Neuronal stem cell (in vitro differentiated cells): Measurements from ENCODE around the gene RPS6KA2.

Source experiments
- DNase-seq: peaks from one replicate; pipeline ENCODE4 v3.0.0-alpha.2; 2013; ENCODE audit warnings: low spot score
- H2AFZ ChIP-seq: one replicate; pipeline ENCODE4 v1.6.1; 2013; ENCODE audit warnings: mild to moderate bottlenecking, low read length, inconsistent platforms
- H2AK5ac ChIP-seq: 2 replicates; pipeline ENCODE4 v1.6.1; 2013; ENCODE audit warnings: low read depth, mild to moderate bottlenecking, inconsistent platforms, low read length, moderate library complexity, mixed read lengths
- H2BK120ac ChIP-seq: 2 replicates; pipeline ENCODE4 v1.6.1; 2013; ENCODE audit warnings: low read depth, mild to moderate bottlenecking, inconsistent platforms, low read length, moderate library complexity, mixed read lengths
- H2BK12ac ChIP-seq: one replicate; pipeline ENCODE4 v1.6.1; 2013; ENCODE audit warnings: low read length, inconsistent platforms
- H2BK15ac ChIP-seq: 2 replicates; pipeline ENCODE4 v1.6.1; 2013; ENCODE audit warnings: mild to moderate bottlenecking, low read length, inconsistent platforms, mixed read lengths
- H2BK5ac ChIP-seq: one replicate; pipeline ENCODE4 v1.6.1; 2013; ENCODE audit warnings: inconsistent platforms, mild to moderate bottlenecking, low read length, moderate library complexity
- H3K14ac ChIP-seq: one replicate; pipeline ENCODE4 v1.6.1; 2013; ENCODE audit warnings: low read length, inconsistent platforms
- H3K18ac ChIP-seq: 2 replicates; pipeline ENCODE4 v1.6.1; 2013; ENCODE audit warnings: low read length, inconsistent platforms
- H3K23ac ChIP-seq: 2 replicates; pipeline ENCODE4 v1.6.1; 2013; ENCODE audit warnings: low read depth, mild to moderate bottlenecking, mixed read lengths, low read length, inconsistent platforms; ENCODE audit not compliant: poor library complexity
- H3K27ac ChIP-seq: replicated peaks from 3 replicates; pipeline ENCODE4 v1.5.1; 2013; ENCODE audit warnings: low read length, inconsistent platforms
- H3K27me3 ChIP-seq, 3 experiments: 2 replicates each; pipeline ENCODE4 v1.6.1; 2013; ENCODE audit warnings: low read length in 3 of 3, mild to moderate bottlenecking in 2 of 3, inconsistent platforms in 1 of 3, low read depth in 1 of 3, mixed read lengths in 1 of 3, moderate library complexity in 1 of 3; ENCODE audit not compliant: control insufficient read depth in 3 of 3, insufficient read depth in 3 of 3
- H3K36me3 ChIP-seq, 2 donors: replicated peaks in 1 of 2; 2 replicates each; pipeline ENCODE4 v1.6.1; 2013; ENCODE audit warnings: low read length in 2 of 2; ENCODE audit not compliant: control insufficient read depth in 2 of 2, insufficient read depth in 2 of 2
- H3K4ac ChIP-seq: 2 replicates; pipeline ENCODE4 v1.6.1; 2013; ENCODE audit warnings: inconsistent platforms, mild to moderate bottlenecking, low read length, moderate library complexity
- H3K4me1 ChIP-seq, 2 donors: 1 replicate in 1 of 2; 2 replicates in 1 of 2; pipeline ENCODE4 v1.6.1; 2013; ENCODE audit warnings: low read length in 2 of 2, low read depth in 1 of 2; ENCODE audit not compliant: control insufficient read depth in 2 of 2, insufficient read depth in 1 of 2
- H3K4me2 ChIP-seq: one replicate; pipeline ENCODE4 v1.6.1; 2013; ENCODE audit warnings: mild to moderate bottlenecking, low read length, inconsistent platforms; ENCODE audit not compliant: insufficient read depth, poor library complexity, severe bottlenecking
- H3K4me3 ChIP-seq, 2 donors: 2 replicates each; pipeline ENCODE4 v1.5.1; 2013; ENCODE audit warnings: low read length in 2 of 2, mild to moderate bottlenecking in 2 of 2, inconsistent platforms in 1 of 2, moderate library complexity in 1 of 2
- H3K79me1 ChIP-seq: one replicate; pipeline ENCODE4 v1.6.1; 2013; ENCODE audit warnings: low read depth, mild to moderate bottlenecking, inconsistent platforms, low read length, moderate library complexity
- H3K9ac ChIP-seq: one replicate; pipeline ENCODE4 v1.6.1; 2013; ENCODE audit warnings: mild to moderate bottlenecking, low read depth, low read length, inconsistent platforms; ENCODE audit not compliant: poor library complexity
- H3K9me3 ChIP-seq, 2 donors: replicated peaks in 1 of 2; 2 replicates each; pipeline versions ENCODE3 to v1.6.1; 2013; ENCODE audit warnings: low read length in 2 of 2, mild to moderate bottlenecking in 2 of 2, inconsistent platforms in 1 of 2, low read depth in 1 of 2, mixed read lengths in 1 of 2, moderate library complexity in 1 of 2; ENCODE audit not compliant: control insufficient read depth in 2 of 2, insufficient read depth in 1 of 2
- H4K8ac ChIP-seq: one replicate; pipeline ENCODE4 v1.6.1; 2013; ENCODE audit warnings: low read depth, mild to moderate bottlenecking, inconsistent platforms, low read length, moderate library complexity
- H4K91ac ChIP-seq: one replicate; pipeline ENCODE4 v1.6.1; 2013; ENCODE audit warnings: low read length, low read depth, mild to moderate bottlenecking, inconsistent platforms; ENCODE audit not compliant: poor library complexity
- WGBS, 2 donors: extraction: QIAGEN DNeasy Blood & Tissue Kit; methylation state at CpG; one replicate each; pipeline ENCODE4 v1.1.7; 2013; ENCODE audit warnings: missing lambda C conversion rate in 2 of 2, mixed read lengths in 1 of 2; ENCODE audit not compliant: insufficient read length in 2 of 2, insufficient replicate concordance in 1 of 2; ENCODE audit errors: extremely low coverage in 2 of 2; 5-methylcytosine and 5-hydroxymethylcytosine counted together

The RPS6KA2 gene

GRCh38 chr6:166377721-166378120 is 249.3 kb downstream of the RPS6KA2 start:
- Histone ChIP-seq H3K4ac (no peak overlapping the region), H3K4me1 (peaks cover 0 to 2% of the 10 kb centered on the region in 2 donors), H2AFZ (no peak overlapping the region), H2BK5ac (no peak overlapping the region), H3K18ac (no peak overlapping the region), H3K9me3 (no peaks in the 10 kb centered on the region), H3K36me3 (no peaks in the 10 kb centered on the region), H2AK5ac (no peak overlapping the region), H3K23ac (no peak overlapping the region), H2BK15ac (no peak overlapping the region), H2BK12ac (no peak overlapping the region), H2BK120ac (no peak overlapping the region), H3K14ac (no peak overlapping the region), H3K4me3 (no peak overlapping the region), H3K79me1 (peaks cover 6% of the 10 kb centered on the region), H3K27me3 (peaks cover 0 to 2% (median 0%) of the 10 kb centered on the region in 3 experiments), H3K9ac (no peak overlapping the region), H4K8ac (no peak overlapping the region), H3K4me2 (no peak overlapping the region), H4K91ac (no peak overlapping the region), H3K27ac (no peak overlapping the region)
- DNase-seq: no peak
- WGBS, 2 donors: no CpG with 5 or more reads among the region's 2 CpGs

DNA sequence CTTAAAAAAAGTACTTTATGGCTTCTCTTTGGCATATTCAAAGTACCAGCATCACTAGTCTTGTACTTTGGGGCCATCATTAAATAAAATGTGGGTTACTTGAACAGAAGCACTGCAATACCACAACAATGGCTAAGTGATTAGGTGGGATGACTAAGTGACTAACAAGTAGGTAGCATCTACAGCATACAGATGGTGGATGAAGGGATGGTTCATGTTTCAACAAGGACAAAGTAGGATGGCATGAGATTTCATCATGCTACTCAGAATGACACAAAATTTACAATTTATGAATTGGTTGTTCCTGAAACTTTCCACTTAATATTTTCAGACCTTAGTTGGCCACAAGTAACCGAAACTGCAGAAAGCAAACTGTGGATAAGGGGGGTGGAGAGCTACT is 252.0 kb downstream of the RPS6KA2 start:
- no peaks in the 10 kb centered on the region for H3K27me3 ChIP-seq
- no peak overlapping the region for H4K91ac ChIP-seq
- H3K4me1 ChIP-seq: peaks cover 0 to under 1% of the 10 kb centered on the region in 2 donors
- no peak overlapping the region for H2AK5ac ChIP-seq
- no CpG with 5 or more reads among the region's 1 CpG for WGBS, 2 donors
- H2AFZ ChIP-seq: no peak overlapping the region
- H3K4me2 ChIP-seq: no peak overlapping the region
- H3K79me1 ChIP-seq: peaks cover 2% of the 10 kb centered on the region
- H3K9me3 ChIP-seq: no peaks in the 10 kb centered on the region
- H3K18ac ChIP-seq: no peak overlapping the region
- H2BK15ac ChIP-seq: no peak overlapping the region
- no peak overlapping the region for H3K23ac ChIP-seq
- H3K9ac ChIP-seq: no peak overlapping the region
- no peak overlapping the region for H4K8ac ChIP-seq
- no peak for DNase-seq
- H3K36me3 ChIP-seq: no peaks in the 10 kb centered on the region
- H2BK120ac ChIP-seq: no peak overlapping the region
- H3K14ac ChIP-seq: no peak overlapping the region
- H3K27ac ChIP-seq: no peak overlapping the region
- no peak overlapping the region for H2BK5ac ChIP-seq
- H3K4ac ChIP-seq: no peak overlapping the region
- no peak overlapping the region for H2BK12ac ChIP-seq
- H3K4me3 ChIP-seq: no peak overlapping the region

DNA sequence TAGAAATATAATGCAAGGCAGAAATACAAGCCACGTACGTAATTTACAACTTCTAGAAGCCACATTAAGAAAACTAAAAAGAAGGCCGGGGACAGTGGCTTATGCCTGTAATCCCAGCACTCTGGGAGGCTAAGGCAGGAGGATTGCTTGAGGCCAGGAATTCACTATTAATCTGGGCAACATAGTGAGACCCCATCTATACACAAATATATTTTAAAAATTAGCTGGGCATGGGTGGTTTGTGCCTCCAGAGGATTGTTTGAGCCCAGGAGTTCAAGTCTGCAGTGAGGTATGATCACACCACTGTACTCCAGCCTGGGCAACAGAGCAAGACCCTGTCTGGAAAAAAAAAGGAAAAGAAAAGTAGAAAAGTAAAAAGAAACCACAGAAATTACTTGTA is 256.6 kb downstream of the RPS6KA2 start:
- Histone ChIP-seq H3K4me1 (peaks cover 2 to 13% of the 10 kb centered on the region in 2 donors), H2AFZ (no peak overlapping the region), H2BK5ac (no peak overlapping the region), H3K36me3 (no peaks in the 10 kb centered on the region), H2AK5ac (no peak overlapping the region), H3K27ac (no peak overlapping the region), H3K4me3 (no peak overlapping the region), H3K4me2 (no peak overlapping the region), H3K18ac (no peak overlapping the region), H3K23ac (no peak overlapping the region), H3K9ac (no peak overlapping the region), H2BK12ac (no peak overlapping the region), H3K79me1 (no peaks in the 10 kb centered on the region), H2BK120ac (no peak overlapping the region), H4K91ac (no peak overlapping the region), H3K9me3 (no peaks in the 10 kb centered on the region), H3K27me3 (no peaks in the 10 kb centered on the region), H4K8ac (no peak overlapping the region), H3K14ac (no peak overlapping the region), H2BK15ac (no peak overlapping the region), H3K4ac (no peak overlapping the region)
- WGBS, 2 donors: no CpG with 5 or more reads among the region's 3 CpGs
- no peak for DNase-seq

DNA sequence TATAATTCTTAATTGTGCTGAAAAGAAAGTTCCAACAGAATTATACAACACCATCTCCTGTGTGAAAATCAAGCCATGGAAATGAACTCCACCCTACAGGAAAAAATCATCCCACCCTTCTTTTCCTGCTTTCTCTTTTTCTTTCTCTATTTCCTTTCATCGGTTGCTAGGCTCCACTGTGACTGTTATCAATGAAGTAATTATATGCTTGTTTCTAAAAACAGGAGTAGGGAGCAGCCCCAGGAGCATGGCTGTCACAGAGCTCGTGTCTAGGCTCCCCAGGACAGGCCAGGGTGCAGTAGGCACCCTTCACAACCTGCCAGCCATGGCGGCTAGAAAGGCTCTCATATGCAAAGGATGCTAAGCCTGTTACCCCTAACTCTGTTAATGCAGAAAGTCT is 257.3 kb downstream of the RPS6KA2 start:
- Histone ChIP-seq H3K9me3 (no peaks in the 10 kb centered on the region), H3K9ac (no peak overlapping the region), H3K4me1 (peaks cover 2 to 17% of the 10 kb centered on the region in 2 donors), H2BK15ac (no peak overlapping the region), H2BK120ac (no peak overlapping the region), H4K91ac (no peak overlapping the region), H3K4me2 (no peak overlapping the region), H3K27me3 (no peaks in the 10 kb centered on the region), H4K8ac (no peak overlapping the region), H2AK5ac (no peak overlapping the region), H3K18ac (no peak overlapping the region), H3K27ac (no peak overlapping the region), H3K79me1 (no peaks in the 10 kb centered on the region), H2BK12ac (no peak overlapping the region), H3K4ac (no peak overlapping the region), H2BK5ac (no peak overlapping the region), H3K14ac (no peak overlapping the region), H3K4me3 (no peak overlapping the region), H3K23ac (no peak overlapping the region), H2AFZ (no peak overlapping the region), H3K36me3 (no peaks in the 10 kb centered on the region)
- DNase-seq: no peak
- WGBS, 2 donors: no CpG with 5 or more reads among the region's 3 CpGs
